Prostate gland (tissue), 2 donors: Measurements from ENCODE around the gene RBBP7.

Source experiments
- CTCF ChIP-seq, 4 experiments: fragments of 200-600 bp in 2 of 4; fragments of 450-650 bp in 2 of 4; sonication (generic) in 2 of 4; IDR thresholded peaks; 1 replicate in 3 of 4; 2 replicates in 1 of 4; pipeline ENCODE4 v1.5.1; 2016 to 2019; ENCODE audit warnings: antibody characterized with exemption in 4 of 4, mild to moderate bottlenecking in 2 of 4, moderate library complexity in 2 of 4
- POLR2A ChIP-seq: fragments of 450-650 bp; IDR thresholded peaks from one replicate; pipeline ENCODE4 v1.6.1; 2016; ENCODE audit warnings: antibody characterized with exemption, mild to moderate bottlenecking
- POLR2AphosphoS5 ChIP-seq: sonication (generic); formaldehyde crosslinking; IDR thresholded peaks from one replicate; pipeline ENCODE4 v1.6.1; 2017; ENCODE audit warnings: antibody characterized with exemption

DNA sequence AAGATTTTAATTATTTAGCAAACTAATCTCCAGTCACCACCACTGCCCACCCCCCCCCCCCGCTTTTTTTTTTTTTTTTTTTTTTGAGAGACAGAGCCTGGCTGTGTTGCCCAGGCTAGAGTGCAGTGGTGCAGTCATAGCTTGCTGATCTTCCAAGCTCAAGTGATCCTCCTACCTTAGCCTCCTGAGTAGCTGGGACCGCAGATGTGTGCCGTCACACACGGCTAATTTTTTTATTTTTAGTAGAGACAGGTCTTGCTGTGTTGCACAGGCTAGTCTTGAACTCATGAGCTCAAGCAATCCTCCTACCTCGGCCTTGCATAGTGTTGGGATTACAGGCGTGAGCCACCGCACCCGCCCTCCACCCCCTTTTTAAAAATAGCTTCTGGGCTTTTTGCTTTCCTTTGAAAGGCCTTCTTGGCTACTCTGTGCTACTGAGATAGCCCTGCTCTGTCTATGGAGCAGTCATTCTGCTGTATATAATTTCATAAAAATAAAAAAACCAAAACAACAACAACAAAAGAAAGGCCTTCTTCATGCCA lies 65.2 kb downstream of the RBBP7 start:
- TF ChIP-seq POLR2A (no peak), CTCF (IDR thresholded peaks at IDR 0.05) (no peak), POLR2AphosphoS5 (no peak)
